Stimulated activated CD8-positive, alpha-beta memory T cell treated with anti-CD3 and anti-CD28 coated beads, Interleukin-4, amount 100 ng/mL, for 4 hours (primary cell): ENCODE results near the gene RBL2.
"Not testable (repeated sequence)": the region's sequence is repeated elsewhere in the genome, so short reads cannot be mapped to it uniquely, and the experiment has no call there.

ENCODE experiments used
- DNase-seq, 2 donors: peaks; one replicate each; pipeline ENCODE4 v3.0.0-alpha.2; 2020; ENCODE audit warnings: low read depth in 2 of 2, low spot score in 1 of 2

RBL2 gene

DNA sequence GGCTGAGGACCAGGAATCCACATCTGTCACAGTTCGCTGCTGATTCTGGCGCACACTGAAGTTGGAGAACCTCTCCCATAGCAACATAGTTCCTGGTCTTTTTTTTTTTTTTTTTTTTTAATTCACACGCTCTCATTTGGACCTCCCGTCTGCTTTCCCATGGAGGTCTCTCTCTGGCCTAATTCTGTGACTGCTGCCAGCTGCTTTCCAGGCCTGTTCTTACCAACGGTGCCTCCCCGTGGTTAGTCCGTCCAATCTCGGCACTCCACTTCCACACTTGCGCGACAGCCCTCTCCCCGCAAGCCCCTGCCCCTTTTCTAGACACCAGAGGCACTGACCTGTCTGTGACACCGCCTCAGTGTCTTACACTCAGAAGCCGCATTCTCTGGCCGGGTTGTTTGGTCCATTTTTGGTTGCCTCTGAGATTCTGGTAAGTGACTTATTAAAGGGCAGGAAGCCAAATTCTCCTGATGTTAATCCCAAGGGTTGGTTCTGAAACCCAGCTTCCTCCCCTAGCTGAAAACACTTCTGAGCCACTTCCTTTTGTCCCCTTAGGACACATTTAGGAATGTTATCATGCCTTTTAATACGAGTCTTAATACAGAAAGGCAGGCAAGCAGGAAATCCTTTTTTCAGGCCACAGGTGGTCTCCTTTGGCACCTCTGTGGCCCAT lies 69.9 kb downstream of the RBL2 start:
- no peak for DNase-seq

GRCh38 chr16:53504665-53505064 lies 70.4 kb downstream of the RBL2 start:
- no peak for DNase-seq

GRCh38 chr16:53506254-53506653 lies 72.0 kb downstream of the RBL2 start:
- no peak for DNase-seq

GRCh38 chr16:53507464-53508179 lies 73.4 kb downstream of the RBL2 start:
- DNase-seq: no peak

GRCh38 chr16:53509906-53510703 lies 75.8 kb downstream of the RBL2 start:
- DNase-seq: no peak

- no peak for DNase-seq
Measured at GRCh38 chr16:53510704-53511070, 76.4 kb downstream of the RBL2 start.

- DNase-seq: no peak
Measured at GRCh38 chr16:53511084-53511402, 76.8 kb downstream of the RBL2 start.

DNA sequence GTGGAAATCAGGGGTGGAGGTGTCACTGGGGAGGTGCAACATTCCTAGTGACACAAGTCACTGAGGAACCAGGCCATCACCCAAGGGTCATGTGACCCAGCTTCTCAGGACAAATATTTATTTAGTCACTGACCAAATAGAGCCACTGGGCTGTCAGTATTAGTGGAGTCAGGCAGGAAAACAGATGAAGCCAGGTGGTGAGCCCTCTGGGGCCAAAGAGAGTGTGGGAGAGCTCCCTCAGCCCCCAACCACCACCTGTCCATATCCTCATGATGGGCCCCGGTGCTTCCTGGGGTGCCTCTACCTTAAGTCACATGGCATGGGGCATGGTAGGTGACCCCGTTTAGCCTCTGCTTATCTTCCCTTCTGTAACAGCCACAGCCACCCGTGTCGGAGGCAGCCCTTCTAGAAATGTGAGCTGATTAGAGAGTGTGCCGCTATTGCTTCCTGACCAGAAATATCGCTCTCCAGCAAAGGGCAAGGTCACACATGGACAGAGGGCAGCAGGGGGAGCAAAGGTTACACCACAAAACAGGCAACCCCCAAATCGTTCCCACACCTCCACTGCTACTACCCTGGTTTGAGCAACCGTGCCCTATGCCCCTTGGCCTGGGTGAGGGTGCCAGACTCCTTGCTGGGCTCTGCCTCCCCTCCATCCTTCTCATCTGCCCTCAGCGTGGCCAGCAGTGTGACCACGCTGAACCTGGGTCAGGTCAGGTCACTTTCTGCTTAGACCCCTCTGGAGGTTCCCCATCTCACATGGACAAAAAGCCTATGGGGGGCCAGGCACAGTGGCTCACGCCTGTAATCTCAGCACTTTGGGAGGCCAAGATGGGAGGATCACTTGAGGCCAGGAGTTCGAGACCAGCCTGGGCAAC lies 77.4 kb downstream of the RBL2 start:
- no peak for DNase-seq

GRCh38 chr16:53512795-53513194 lies 78.5 kb downstream of the RBL2 start:
- not testable (repeated sequence) for DNase-seq

DNA sequence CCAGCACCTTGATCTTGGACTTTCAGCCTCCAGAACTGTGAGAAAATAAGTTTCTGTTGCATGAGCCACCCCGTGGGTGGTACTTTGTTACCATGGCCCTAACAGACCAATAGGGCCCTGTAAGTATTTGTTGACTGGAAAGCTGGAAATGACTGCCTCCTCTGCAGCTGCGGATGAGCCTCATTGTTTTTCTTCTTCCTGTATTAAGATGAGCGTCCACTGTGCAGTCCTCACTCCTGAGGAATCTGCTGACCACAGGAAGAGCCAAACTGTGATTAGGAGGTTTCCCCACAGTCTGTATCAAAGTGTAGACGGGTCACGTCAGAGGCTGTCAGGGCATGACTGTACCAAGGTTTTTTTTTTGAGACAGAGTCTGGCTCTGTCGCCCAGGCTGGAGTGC lies 81.0 kb downstream of the RBL2 start:
- DNase-seq: no peak

- no peak for DNase-seq
Measured at GRCh38 chr16:53515811-53516210, 81.5 kb downstream of the RBL2 start.

DNA sequence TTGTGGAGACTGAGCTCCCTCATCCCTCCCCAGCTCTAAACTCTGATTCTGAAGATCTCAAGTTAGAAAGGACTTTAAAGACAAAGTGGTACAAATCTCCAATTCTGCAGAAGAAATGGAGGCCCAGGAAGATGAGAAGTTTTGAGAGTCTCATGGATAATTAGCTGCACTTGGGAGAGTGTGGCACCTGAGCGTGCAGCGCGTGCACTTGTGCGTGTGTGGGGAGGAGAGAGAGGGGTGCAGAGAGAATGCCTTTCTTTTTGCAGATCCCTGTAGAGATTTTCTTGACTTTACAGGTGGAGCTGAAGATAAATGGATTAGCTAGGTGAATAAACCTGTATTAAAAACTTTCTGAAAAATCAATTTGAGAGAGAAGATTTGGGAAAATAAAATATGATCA lies 83.6 kb downstream of the RBL2 start:
- DNase-seq: no peak

DNA sequence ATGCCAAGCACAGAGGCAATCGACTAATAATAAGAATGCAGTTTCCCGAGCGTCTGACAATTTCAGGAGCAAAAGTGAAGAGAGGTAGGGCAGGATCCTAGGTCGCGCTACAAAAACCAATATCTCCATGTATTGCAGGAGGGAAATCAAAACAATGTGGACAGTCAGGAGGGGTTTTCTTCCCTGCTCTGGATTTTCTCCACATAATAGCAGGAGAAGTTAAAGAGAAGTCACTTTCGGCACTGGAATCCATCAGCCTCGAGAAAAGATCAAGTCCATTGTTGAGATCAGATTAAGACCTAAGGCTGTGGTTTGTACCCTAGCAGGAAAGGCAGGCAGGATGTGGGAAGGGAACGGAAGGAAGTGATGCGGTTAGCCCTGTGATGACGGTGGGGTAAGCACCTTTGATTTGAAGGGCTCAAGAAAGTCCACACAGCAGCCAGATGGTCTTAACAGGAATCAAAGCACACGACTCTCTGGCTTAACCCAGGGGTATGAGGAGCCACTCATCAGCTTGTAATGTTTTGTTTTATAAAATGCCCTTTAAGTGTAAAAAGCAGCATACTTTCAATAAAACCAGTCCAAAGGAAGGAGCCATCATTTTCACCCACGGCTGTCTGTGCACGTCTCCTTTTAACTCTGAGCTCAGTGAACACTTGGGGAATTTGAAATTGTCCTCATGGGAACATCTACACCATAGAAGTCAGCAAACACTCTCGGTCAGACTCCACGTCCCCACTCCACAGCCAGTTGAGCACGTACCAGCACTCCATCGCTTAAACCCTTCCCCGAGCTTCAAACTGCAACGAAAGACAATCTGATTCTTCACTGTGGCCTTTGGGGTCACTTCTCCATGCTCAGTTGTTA lies 84.5 kb downstream of the RBL2 start:
- peak; percentile 58 to 63 for DNase-seq

- no peak for DNase-seq
Measured at GRCh38 chr16:53519417-53520091, 85.3 kb downstream of the RBL2 start.

DNA sequence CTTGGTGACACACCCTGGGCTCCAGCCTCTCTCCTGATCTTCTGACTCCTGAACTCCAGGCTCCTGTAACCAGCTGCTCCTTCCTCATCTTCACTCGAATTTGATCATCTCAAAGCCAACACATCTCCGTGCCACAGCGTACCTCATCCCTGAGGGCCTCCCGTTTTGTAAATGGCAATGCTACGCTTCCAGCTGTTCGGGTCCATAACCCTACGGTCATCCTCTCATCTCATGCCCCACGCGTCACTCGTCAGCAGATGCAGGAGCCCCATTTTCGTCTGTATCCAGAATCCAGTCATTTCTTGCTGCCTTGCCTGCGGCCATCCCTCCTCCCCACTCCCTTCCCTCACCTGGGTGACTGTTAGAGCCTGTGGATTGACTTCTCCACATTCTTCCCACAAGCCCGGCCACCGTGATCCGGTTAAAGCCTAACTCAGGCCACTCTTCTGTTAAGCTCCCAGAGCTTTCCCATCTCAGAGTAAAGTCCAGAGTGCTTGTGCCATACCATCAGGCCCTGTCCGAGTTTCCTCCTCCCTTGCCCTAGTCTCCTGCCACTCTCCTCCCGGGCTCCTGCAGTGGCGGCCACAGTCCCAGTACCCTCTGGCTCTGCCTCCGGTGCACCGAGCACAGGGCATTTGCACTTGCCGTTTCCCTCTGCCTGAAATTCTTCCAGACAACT lies 89.0 kb downstream of the RBL2 start:
- DNase-seq: no peak

DNA sequence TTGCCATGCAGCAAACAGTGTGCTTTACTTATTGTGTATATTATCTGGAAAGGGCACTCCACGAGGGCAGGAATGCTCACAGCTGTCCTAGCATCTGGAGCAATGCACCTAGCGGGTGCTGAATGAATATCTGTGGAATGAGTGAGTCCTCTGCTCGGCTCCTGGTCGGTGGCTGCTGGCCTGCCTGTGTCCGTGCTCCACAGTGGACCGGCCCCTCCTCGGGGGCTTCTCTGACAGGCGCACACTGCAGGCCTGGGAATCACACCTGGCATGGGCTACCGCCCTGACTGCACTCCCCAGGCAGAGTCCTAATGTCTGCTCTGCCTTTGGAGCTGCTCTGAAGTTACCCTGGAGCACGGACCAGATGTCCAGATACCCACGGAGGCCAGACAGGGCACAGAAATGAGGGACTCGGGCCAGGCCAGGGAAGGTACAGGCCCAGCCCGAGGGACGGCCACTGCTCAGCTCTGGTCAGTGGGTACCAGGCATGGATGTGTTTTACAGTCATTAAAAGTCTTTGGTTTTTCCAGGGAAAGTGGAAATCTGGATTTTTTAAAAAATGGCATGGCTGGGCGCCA lies 89.8 kb downstream of the RBL2 start:
- DNase-seq: no peak

DNA sequence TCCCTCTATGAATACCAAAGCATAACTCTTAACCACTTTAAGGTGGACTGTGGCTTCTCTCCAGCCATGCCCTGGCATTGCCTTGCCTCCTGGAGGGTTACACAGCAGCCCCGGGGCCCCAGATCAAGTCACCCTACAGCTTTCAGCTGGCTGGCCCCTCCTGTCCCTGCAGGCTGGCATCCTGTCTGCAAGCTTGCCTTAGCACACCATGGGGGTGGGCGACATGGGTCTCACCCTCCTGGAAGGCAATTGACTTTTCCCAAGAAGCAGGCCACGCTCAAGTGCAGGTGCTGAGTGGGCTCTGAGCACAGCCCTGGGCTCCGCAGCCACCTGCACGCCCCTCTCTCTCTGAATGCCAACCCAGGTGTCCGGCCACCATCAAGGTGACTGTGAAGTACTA lies 94.5 kb downstream of the RBL2 start:
- no peak for DNase-seq

- no peak for DNase-seq
Measured at GRCh38 chr16:53529513-53529912, 95.2 kb downstream of the RBL2 start.

GRCh38 chr16:53530046-53530445 lies 95.8 kb downstream of the RBL2 start:
- DNase-seq: no peak
